GM12891 (cell line): ENCODE measurements around the gene SLC30A3.

ENCODE experiments used
- PAX5 ChIP-seq: IDR thresholded peaks from 2 replicates; pipeline ENCODE4 v1.6.1; 2011; ENCODE audit warnings: low read length, moderate library complexity, mild to moderate bottlenecking; ENCODE audit not compliant: insufficient read depth, severe bottlenecking
- POLR2A ChIP-seq: IDR thresholded peaks from 2 replicates; pipeline ENCODE4 v1.6.1; 2011; ENCODE audit warnings: low read depth, low read length, control low read depth
- POLR2AphosphoS5 ChIP-seq: IDR thresholded peaks from 2 replicates; pipeline ENCODE4 v1.6.1; 2011; ENCODE audit warnings: low read depth, low read length, control low read depth
- SPI1 ChIP-seq: IDR thresholded peaks from 2 replicates; pipeline ENCODE4 v1.6.1; 2011; ENCODE audit warnings: low read depth, low read length, control low read depth
- TAF1 ChIP-seq: IDR thresholded peaks from 2 replicates; pipeline ENCODE4 v1.6.1; 2011; ENCODE audit warnings: low read depth, low read length, control low read depth

DNA sequence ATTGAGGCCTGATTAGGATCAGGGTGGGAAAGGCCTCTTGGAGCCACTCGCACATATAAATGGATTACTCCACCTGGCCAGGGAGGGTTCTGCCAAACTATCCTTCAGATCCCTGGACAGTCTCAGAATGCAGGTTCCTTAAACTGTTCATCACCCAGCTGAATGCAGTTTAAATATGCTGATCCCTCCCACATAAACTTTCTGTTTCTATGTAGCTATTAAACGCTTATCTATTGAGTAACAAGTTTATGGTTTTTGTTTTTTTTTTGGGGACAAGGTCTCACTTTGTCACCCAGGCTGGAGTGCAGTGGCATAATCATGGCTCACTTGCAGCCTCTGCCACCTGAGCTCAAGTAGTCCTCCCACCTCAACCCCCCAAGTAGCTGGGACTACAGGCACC, 43.8 kb downstream of the SLC30A3 start:
- no peak for TF ChIP-seq TAF1
- TF ChIP-seq POLR2AphosphoS5 = no peak
- no peak for TF ChIP-seq POLR2A
- TF ChIP-seq PAX5 = no peak
- TF ChIP-seq SPI1 = no peak
